K562 (cell line): ENCODE data around the gene SCYGR1.

Experiments used
- SIRT6 ChIP-seq: IDR thresholded peaks from one replicate; pipeline ENCODE4 v1.6.1; 2012; ENCODE audit warnings: low read depth, mild to moderate bottlenecking, control low read depth, inconsistent platforms, low read length, moderate library complexity
- ZFP36 ChIP-seq: fragments of 150-350 bp; IDR thresholded peaks from 2 replicates; pipeline ENCODE4 v1.6.1; 2018; ENCODE audit warnings: low read length, low read depth; ENCODE audit not compliant: partially characterized antibody

DNA sequence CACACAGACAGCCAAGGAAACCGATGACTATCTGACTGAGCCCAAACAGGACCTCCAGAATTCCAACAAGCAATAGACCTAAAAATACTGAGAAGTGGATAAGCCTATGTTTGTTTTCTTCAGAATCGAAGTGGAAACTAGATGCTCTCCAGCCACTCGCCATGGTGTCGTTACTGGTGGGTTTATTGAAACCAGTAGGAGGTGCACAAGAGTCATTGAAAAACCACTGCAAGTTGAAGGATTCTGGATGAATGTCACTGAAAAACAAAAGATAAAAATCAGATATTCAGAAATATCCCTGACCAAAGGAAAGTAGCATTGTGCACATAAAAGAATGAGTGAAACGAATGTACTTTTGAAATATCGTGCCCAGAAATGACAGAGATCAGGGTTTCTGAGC lies 24.0 kb downstream of the SCYGR1 start:
- no peak for TF ChIP-seq ZFP36
- TF ChIP-seq SIRT6, result no peak
